ENCODE results near the gene DXO. TPM values are rescaled to one million over a fixed set of nuclear protein-coding genes. Genes with fewer than 3 reads are reported as not detected.

Gene DXO
- total RNA-seq, 1 donor from 2014 or later, result 28.1 TPM

DNA sequence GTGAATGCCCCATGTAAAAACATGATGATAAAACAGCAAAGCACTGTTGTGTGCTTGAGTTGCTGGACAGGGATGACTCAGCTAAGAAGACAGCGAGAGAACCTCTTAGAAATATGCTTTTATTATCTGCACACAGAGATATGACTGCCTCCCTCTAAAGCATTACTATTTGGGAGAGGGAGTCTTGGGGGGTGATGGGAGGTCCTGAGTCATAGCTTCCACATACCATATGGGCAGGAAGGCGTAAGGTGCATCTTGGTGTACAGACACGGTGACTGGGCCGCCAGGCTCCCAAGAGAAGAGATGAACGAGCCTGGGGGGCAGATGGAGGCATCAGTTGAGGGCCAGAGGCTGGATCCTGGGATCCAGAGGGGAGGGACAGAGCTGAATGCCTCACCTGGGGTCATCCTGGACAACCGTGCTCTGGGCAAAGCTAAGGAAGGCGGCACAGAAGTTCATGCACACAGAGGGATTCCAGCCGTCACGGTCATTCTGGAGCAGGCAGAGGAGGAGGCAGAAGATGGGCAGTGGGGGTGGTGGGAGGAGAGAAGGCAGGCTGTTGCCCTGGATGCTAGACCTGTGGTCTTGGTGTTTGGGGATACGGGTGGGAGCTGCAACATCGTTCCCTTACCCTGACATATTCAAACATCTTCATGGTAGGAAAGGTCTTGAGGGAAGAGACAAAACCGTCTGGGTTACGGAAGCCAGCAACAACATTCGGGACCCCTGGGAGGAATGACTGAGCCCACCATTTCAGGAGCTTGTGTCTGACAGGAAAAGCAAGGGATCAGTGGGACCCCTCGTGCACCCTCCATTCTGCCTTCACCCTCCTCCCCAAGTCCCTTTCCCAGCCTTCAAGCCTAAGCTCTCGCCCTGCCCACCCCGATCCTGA lies 2.0 kb downstream of the DXO start:
- no peak overlapping the region for H3K4me3 ChIP-seq (ENCODE audit: low read depth, low read length)
- TF ChIP-seq, protein P1, sequence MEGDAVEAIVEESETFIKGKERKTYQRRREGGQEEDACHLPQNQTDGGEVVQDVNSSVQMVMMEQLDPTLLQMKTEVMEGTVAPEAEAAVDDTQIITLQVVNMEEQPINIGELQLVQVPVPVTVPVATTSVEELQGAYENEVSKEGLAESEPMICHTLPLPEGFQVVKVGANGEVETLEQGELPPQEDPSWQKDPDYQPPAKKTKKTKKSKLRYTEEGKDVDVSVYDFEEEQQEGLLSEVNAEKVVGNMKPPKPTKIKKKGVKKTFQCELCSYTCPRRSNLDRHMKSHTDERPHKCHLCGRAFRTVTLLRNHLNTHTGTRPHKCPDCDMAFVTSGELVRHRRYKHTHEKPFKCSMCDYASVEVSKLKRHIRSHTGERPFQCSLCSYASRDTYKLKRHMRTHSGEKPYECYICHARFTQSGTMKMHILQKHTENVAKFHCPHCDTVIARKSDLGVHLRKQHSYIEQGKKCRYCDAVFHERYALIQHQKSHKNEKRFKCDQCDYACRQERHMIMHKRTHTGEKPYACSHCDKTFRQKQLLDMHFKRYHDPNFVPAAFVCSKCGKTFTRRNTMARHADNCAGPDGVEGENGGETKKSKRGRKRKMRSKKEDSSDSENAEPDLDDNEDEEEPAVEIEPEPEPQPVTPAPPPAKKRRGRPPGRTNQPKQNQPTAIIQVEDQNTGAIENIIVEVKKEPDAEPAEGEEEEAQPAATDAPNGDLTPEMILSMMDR (IDR thresholded peaks at IDR 0.05; ENCODE audit: insufficient read depth, low read length, poor library complexity, severe bottlenecking), result no peak
- no peaks in the 10 kb centered on the region for H3K27me3 ChIP-seq (ENCODE audit: control insufficient read depth, insufficient read depth, low read length)
- DNase-seq (ENCODE audit: low read depth), result no peak
- H3K36me3 ChIP-seq (ENCODE audit: control insufficient read depth, insufficient read depth, low read length), result peaks cover 4% of the 10 kb centered on the region

GRCh38 chr6:31968791-31969711 lies 2.9 kb downstream of the DXO start:
- TF ChIP-seq, protein P1 (IDR thresholded peaks at IDR 0.05; ENCODE audit: insufficient read depth, low read length, poor library complexity, severe bottlenecking), result no peak
- peaks cover 4% of the 10 kb centered on the region for H3K36me3 ChIP-seq (ENCODE audit: control insufficient read depth, insufficient read depth, low read length)
- no peak for DNase-seq (ENCODE audit: low read depth)
- H3K27me3 ChIP-seq (ENCODE audit: control insufficient read depth, insufficient read depth, low read length), result no peaks in the 10 kb centered on the region
- H3K4me3 ChIP-seq (ENCODE audit: low read depth, low read length), result no peak overlapping the region

- H3K36me3 ChIP-seq (ENCODE audit: control insufficient read depth, insufficient read depth, low read length), result peaks cover 4% of the 10 kb centered on the region
- DNase-seq (ENCODE audit: low read depth), result no peak
- no peak overlapping the region for H3K4me3 ChIP-seq (ENCODE audit: low read depth, low read length)
- TF ChIP-seq, protein P1 (IDR thresholded peaks at IDR 0.05; ENCODE audit: insufficient read depth, low read length, poor library complexity, severe bottlenecking), result no peak
- H3K27me3 ChIP-seq (ENCODE audit: control insufficient read depth, insufficient read depth, low read length), result no peaks in the 10 kb centered on the region
Observed at GRCh38 chr6:31968326-31968725, 3.6 kb downstream of the DXO start.

DNA sequence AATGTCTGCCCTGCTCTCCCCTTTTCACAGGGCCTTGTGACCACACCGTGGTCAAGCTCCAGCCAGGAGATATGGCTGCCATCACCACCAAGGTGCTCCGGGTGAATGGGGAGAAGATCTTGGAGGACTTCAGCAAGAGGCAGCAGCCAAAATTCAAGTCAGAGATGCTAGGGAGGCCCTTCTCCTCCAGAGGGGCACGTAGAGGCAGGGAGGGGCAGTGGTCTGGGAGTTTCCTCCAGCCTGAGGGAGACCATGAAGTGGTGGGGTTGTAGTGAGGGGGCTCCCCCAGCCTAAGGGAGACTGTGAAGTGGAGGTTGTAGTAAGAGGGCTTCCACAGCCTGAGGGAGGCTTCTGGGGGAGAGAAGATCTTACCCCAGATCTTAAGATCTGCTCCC lies 4.0 kb downstream of the DXO start:
- no peaks in the 10 kb centered on the region for H3K27me3 ChIP-seq (ENCODE audit: control insufficient read depth, insufficient read depth, low read length)
- TF ChIP-seq, protein P1 (IDR thresholded peaks at IDR 0.05; ENCODE audit: insufficient read depth, low read length, poor library complexity, severe bottlenecking), result no peak
- H3K36me3 ChIP-seq (ENCODE audit: control insufficient read depth, insufficient read depth, low read length), result peaks cover 4% of the 10 kb centered on the region
- DNase-seq (ENCODE audit: low read depth), result no peak
- H3K4me3 ChIP-seq (ENCODE audit: low read depth, low read length), result no peak overlapping the region

DNA sequence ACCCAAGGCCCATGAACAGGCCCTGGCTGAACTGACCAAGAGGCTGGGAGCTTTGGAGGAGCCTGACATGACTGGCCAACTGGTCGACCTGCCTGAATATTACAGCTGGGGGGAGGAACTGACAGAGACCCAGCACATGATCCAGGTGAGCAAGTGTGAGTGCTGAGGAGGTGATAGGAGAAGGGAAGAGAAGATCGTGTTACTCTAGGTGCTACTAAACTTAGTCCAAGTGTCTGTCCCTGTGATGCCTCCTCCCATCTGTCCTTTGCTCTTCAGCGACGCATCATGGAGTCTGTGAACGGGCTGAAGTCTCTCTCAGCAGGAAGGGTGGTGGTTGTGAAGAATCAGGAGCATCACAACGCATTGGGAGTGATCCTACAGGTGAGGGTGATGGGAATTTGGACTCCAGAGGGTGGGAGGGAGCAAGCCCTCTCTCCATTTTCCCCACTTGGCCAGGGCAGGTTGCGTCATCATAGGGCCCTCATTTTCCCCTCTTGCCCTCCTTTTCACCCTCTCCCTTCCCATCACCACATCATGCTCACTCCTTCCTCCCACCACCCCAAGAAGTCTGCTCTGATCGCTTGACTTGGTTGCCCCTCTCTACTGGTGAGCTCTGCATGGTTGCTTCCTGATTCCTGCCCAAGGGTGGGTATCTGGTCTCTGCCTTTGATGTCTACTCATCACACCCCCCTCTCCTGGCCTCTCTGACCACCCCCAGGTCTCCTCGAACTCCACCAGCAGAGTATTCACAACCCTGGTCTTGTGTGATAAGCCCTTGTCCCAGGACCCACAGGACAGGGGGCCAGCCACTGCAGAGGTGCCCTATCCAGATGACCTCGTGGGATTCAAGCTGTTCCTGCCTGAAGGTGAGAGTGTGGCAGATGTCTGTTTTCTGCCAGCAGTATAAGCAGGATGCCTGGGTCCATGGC lies 4.7 kb downstream of the DXO start:
- H3K4me3 ChIP-seq (ENCODE audit: low read depth, low read length), result no peak overlapping the region
- TF ChIP-seq, protein P1 (IDR thresholded peaks at IDR 0.05; ENCODE audit: insufficient read depth, low read length, poor library complexity, severe bottlenecking), result no peak
- peaks cover 4% of the 10 kb centered on the region for H3K36me3 ChIP-seq (ENCODE audit: control insufficient read depth, insufficient read depth, low read length)
- H3K27me3 ChIP-seq (ENCODE audit: control insufficient read depth, insufficient read depth, low read length), result no peaks in the 10 kb centered on the region
- DNase-seq (ENCODE audit: low read depth), result no peak
